Endothelial cell (in vitro differentiated cells): ENCODE results near the gene PARM1. TPM values are rescaled to one million over a fixed set of nuclear protein-coding genes. Genes with fewer than 3 reads are reported as not detected.

Experiments used
- DNase-seq: peaks from one replicate; pipeline ENCODE4 v3.0.0; 2021; ENCODE audit warnings: low spot score
- H3K27ac Mint-ChIP-seq: one replicate; pipeline ENCODE4 v1.8.0; 2021; ENCODE audit warnings: mixed read lengths, inconsistent platforms; ENCODE audit not compliant: unreplicated experiment
- H3K27me3 Mint-ChIP-seq: one replicate; pipeline ENCODE4 v1.8.0; 2021; ENCODE audit warnings: mild to moderate bottlenecking, moderate library complexity, mixed read lengths, inconsistent platforms; ENCODE audit not compliant: unreplicated experiment
- H3K36me3 Mint-ChIP-seq: one replicate; pipeline ENCODE4 v1.8.0; 2021; ENCODE audit warnings: mild to moderate bottlenecking, low read depth, mixed read lengths, inconsistent platforms; ENCODE audit not compliant: unreplicated experiment
- H3K4me1 Mint-ChIP-seq: one replicate; pipeline ENCODE4 v1.8.0; 2021; ENCODE audit warnings: mild to moderate bottlenecking, mixed read lengths, inconsistent platforms; ENCODE audit not compliant: unreplicated experiment
- H3K4me3 Mint-ChIP-seq: one replicate; pipeline ENCODE4 v1.8.0; 2021; ENCODE audit warnings: mild to moderate bottlenecking, mixed read lengths, inconsistent platforms; ENCODE audit not compliant: unreplicated experiment
- H3K9me3 Mint-ChIP-seq: one replicate; pipeline ENCODE4 v1.8.0; 2021; ENCODE audit warnings: mixed read lengths, inconsistent platforms; ENCODE audit not compliant: unreplicated experiment
- CTCF ChIP-seq: fragments of 200-600 bp; sonication (generic); IDR thresholded peaks from one replicate; pipeline ENCODE4 v1.5.0; 2021; ENCODE audit warnings: antibody characterized with exemption; ENCODE audit not compliant: unreplicated experiment
- total RNA-seq: library from RNA; stranded (reverse); fragmentation: NEBNext Ultra II Directional; extraction: Animal tissue kit (Norgen Biotek cat#: 25700); gene quantifications from one replicate; pipeline ENCODE4 v1.2.1, GENCODE V29; 2021; ENCODE audit not compliant: unreplicated experiment

PARM1 gene
- total RNA-seq, 1 donor from 2014 or later = 0.18 TPM

- Mint-ChIP-seq H3K4me3 (no peak overlapping the region), H3K4me1 (peaks cover 3% of the 10 kb centered on the region), H3K36me3 (no peaks in the 10 kb centered on the region), H3K27me3 (peaks cover 2% of the 10 kb centered on the region), H3K9me3 (no peaks in the 10 kb centered on the region), H3K27ac (no peak overlapping the region)
- no peak for TF ChIP-seq CTCF
- no peak for DNase-seq
Measured at GRCh38 chr4:75089206-75089605, 156.3 kb downstream of the PARM1 start.

GRCh38 chr4:75099321-75099720 is 166.4 kb downstream of the PARM1 start:
- no peak for TF ChIP-seq CTCF
- DNase-seq = no peak
- H3K27me3 Mint-ChIP-seq = no peaks in the 10 kb centered on the region
- H3K4me1 Mint-ChIP-seq = no peaks in the 10 kb centered on the region
- H3K4me3 Mint-ChIP-seq = no peak overlapping the region
- H3K27ac Mint-ChIP-seq = no peak overlapping the region
- H3K9me3 Mint-ChIP-seq = no peaks in the 10 kb centered on the region
- H3K36me3 Mint-ChIP-seq = no peaks in the 10 kb centered on the region

Other genes starting within 250 kb of the PARM1 start
- 0.13 TPM for gene BTC, start 138.6 kb upstream of the PARM1 start, total RNA-seq